Gastrocnemius medialis (tissue), 4 donors: ENCODE data around the gene ITPR1.

Source experiments
- POLR2A ChIP-seq, 2 donors: fragments of 450-650 bp; IDR thresholded peaks; one replicate each; pipeline ENCODE4 v1.6.1; 2017; ENCODE audit warnings: antibody characterized with exemption in 2 of 2, mild to moderate bottlenecking in 2 of 2, moderate library complexity in 2 of 2
- TF ChIP-seq, protein P1 (sequence below), 5 experiments: fragments of 450-650 bp in 3 of 5; fragments of 200-600 bp in 2 of 5; sonication (generic) in 2 of 5; IDR thresholded peaks in 4 of 5; conservative IDR thresholded peaks in 1 of 5; 1 replicate in 4 of 5; 2 replicates in 1 of 5; pipeline ENCODE4 v1.5.1; 2016 to 2019; ENCODE audit warnings: antibody characterized with exemption in 5 of 5, mild to moderate bottlenecking in 3 of 5, moderate library complexity in 3 of 5

- TF ChIP-seq POLR2A (IDR thresholded peaks at IDR 0.05): peak in 1 of 2 donors; percentile 50
- TF ChIP-seq, protein P1, sequence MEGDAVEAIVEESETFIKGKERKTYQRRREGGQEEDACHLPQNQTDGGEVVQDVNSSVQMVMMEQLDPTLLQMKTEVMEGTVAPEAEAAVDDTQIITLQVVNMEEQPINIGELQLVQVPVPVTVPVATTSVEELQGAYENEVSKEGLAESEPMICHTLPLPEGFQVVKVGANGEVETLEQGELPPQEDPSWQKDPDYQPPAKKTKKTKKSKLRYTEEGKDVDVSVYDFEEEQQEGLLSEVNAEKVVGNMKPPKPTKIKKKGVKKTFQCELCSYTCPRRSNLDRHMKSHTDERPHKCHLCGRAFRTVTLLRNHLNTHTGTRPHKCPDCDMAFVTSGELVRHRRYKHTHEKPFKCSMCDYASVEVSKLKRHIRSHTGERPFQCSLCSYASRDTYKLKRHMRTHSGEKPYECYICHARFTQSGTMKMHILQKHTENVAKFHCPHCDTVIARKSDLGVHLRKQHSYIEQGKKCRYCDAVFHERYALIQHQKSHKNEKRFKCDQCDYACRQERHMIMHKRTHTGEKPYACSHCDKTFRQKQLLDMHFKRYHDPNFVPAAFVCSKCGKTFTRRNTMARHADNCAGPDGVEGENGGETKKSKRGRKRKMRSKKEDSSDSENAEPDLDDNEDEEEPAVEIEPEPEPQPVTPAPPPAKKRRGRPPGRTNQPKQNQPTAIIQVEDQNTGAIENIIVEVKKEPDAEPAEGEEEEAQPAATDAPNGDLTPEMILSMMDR (IDR thresholded peaks at IDR 0.05 in 4 of 5, conservative IDR thresholded peaks at IDR 0.05 in 1 of 5): no peak
Measured at GRCh38 chr3:4741404-4742307, 248.5 kb downstream of the ITPR1 start.
